Activated CD8-positive, alpha-beta memory T cell treated with anti-CD3 and anti-CD28 coated beads for 36 hours (primary cell): ENCODE measurements around the gene CDC42BPA. TPM values are rescaled to one million over a fixed set of nuclear protein-coding genes. Genes with fewer than 3 reads are reported as not detected.
"Not testable (repeated sequence)": the region's sequence is repeated elsewhere in the genome, so short reads cannot be mapped to it uniquely, and the experiment has no call there.

Source experiments
- CTCF ChIA-PET: fragments of 350-600 bp; sonication (Branson Sonifier 250); formaldehyde crosslinking; loops from one replicate; lab custom pipeline; 2021; ENCODE audit warnings: antibody characterized with exemption; lab: Charles Lee
- POLR2A ChIA-PET: fragments of 350-600 bp; sonication (Branson Sonifier 250); formaldehyde crosslinking; loops from one replicate; lab custom pipeline; 2021; ENCODE audit warnings: antibody characterized with exemption; lab: Charles Lee
- total RNA-seq, 2 experiments: library from RNA; stranded (reverse); gene quantifications; one replicate each; pipeline ENCODE4 v1.2.3, GENCODE V29; 2021

CDC42BPA gene, protein sequence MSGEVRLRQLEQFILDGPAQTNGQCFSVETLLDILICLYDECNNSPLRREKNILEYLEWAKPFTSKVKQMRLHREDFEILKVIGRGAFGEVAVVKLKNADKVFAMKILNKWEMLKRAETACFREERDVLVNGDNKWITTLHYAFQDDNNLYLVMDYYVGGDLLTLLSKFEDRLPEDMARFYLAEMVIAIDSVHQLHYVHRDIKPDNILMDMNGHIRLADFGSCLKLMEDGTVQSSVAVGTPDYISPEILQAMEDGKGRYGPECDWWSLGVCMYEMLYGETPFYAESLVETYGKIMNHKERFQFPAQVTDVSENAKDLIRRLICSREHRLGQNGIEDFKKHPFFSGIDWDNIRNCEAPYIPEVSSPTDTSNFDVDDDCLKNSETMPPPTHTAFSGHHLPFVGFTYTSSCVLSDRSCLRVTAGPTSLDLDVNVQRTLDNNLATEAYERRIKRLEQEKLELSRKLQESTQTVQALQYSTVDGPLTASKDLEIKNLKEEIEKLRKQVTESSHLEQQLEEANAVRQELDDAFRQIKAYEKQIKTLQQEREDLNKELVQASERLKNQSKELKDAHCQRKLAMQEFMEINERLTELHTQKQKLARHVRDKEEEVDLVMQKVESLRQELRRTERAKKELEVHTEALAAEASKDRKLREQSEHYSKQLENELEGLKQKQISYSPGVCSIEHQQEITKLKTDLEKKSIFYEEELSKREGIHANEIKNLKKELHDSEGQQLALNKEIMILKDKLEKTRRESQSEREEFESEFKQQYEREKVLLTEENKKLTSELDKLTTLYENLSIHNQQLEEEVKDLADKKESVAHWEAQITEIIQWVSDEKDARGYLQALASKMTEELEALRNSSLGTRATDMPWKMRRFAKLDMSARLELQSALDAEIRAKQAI (N-terminal part only)
- total RNA-seq, result 1 to 10 TPM in 1 of 2 experiments, under 1 TPM in 1; 0.84 to 1.3 TPM

DNA sequence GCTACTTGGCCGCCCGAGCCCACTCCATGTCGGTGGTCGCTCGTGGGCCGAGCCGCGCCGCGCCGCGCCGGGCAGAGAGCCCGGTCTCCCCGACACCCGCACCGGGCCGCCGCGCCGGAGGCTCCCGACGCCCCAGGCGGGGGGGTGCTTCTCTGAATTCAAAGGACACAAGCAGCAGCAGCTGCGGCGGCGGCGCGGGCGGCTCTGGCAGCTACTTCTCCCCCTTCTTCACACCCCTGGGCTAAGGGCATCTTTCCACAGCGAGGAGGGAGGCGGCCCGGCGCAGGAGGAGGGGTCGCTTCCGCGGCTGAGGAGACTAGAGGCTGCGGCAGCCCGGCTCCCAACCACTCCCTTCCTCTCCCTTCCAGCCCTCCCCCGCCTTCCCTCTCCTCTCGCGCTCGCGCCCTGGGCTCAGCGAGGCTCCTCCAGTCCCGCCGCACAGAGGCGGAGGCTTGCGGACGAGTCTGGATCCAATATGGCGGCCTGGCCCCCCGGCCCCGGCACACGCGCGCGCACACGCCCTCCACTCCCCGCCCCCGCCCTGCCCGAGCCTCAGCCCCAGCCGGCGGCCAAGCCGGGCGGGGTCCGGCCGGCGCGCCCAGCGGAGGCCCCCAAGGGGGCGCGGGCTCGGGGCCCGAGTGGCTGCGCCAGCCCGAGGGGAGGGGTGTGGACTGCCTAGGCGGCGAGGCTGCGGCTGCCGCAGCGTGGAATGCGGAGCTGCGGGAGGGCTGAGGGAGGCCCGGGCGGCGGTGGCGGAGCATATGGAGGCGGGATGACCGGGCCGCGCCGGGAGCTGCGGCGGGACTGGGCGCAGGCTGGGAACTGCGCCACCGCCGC is at the start of gene CDC42BPA:
TSS of gene CDC42BPA (minus strand) at position 477 of the 837 bp plus-strand sequence. CDS start 1,310 bp downstream, outside the sequence.
- ChIA-PET POLR2A (no interaction called here), CTCF (no interaction called here)

DNA sequence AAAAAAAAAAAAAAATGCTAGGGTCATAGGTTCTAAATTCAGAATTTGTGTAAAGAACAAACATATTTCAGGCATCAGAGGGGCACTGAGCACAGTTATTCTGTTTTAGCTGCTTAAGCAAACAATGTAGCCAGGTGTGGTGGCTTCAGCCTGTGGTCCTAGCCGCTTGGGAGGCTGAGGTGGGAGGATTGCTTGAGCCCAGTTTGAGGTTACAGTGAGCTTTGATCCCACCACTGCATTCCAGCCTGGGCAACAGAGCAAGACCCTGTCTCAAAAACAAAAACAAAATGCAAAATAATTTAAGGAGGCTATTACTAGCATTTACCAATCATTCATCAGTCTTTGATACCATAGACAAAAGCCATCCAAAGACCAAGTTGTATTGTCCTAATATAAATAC is 49.7 kb upstream of the CDC42BPA start:
- ChIA-PET CTCF (no interaction called here), POLR2A (no interaction called here)

DNA sequence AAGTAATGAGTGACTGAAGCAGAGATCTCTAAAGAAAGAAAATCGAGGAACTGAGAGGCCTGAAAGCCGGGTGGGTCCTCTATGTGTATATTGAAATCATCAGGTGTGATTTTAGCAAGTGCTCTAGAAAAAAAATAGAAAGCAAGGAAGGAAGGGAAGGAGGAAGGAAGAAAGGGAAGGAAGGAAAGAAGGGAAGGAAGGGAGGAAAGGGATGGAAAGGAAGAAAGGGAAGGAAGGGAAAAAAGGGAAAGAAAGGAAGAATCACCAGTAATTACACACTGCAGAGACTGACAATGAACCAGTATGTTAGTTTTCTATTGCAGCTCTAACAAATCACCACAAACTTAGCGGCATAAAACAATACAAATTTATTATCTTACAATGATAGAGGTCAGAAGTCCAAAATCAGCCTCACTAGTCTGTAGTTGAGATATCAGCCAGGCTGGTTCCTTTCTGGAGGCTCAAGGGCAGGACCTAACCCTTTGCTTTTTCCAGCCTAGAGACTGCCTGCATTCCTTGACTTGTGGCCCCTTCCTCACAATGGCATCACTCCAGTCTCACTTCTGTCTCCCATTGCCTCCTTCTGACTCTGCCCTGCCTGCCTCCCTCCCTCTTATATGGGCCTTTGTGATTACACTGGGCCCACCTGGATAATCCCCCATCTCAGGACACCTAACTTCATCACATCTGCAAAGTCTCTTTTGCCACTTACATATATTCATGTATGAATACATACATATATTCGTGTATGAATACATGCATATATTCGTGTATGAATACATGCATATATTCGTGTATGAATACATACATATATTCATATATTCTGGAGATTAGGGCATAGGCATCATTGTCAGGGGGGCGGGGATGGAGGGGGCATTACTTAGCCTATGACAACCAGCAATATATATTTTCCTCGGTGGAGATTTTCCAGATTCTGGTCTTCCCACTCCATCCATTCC is 47.5 kb upstream of the CDC42BPA start:
- POLR2A ChIA-PET, result no interaction called here
- CTCF ChIA-PET, result no interaction called here

DNA sequence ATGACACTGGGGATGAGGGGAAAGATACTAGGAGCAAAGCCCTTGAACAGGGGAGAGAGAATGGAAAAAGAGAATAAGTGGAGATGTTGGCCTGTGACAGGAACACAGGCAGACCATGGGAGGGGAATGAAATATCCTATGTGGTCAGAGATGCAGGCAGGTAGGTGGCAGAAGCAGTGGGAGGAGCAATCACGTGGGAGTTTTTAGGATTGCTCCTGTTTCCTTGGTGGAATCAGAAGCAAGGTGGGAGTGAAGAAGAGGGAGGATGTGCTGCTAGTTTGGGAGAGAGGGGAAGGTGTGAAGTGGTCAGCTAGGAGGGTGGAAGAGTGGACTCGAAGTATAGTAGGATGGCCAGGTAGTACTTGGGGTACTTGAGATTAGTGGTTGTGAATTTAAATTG is 46.4 kb upstream of the CDC42BPA start:
- ChIA-PET CTCF (no interaction called here), POLR2A (no interaction called here)

DNA sequence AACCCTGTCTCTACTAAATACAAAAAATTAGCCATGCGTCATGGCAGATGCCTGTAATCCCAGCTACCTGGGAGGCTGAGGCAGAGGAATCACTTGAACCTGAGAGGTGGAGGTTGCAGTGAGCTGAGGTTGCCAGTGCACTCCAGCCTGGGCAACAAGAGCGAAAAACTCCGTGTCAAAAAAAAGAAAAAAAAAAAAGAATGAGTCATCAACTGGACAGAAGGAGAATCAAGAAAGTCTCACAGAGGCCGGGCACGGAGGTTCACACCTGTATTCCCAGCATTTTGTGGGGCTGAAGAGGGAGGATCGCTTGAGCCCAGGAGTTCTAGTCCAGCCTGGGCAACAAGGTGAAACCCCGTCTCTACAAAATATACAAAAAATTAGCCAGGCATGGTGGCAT is 45.5 kb upstream of the CDC42BPA start:
- CTCF ChIA-PET, result no interaction called here
- POLR2A ChIA-PET, result no interaction called here

DNA sequence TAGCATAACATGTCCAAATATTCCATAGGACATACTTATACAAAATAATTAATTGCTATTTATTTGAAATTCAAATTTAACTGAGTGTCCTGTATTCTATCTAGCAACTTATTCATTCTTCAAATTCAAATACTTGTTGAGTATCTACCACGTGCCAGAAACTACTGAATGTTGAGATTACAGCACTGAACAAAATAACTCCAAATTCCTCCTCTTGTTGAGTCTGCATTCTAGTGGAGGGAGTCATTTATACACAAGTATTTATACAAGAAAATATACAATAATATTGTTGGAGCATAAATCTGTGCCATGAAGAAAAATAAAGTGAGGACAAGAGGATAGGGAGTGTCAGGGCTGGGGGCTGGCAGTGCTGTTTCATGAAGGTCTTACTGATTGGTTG is 43.7 kb upstream of the CDC42BPA start:
- ChIA-PET CTCF (no interaction called here), POLR2A (no interaction called here)

DNA sequence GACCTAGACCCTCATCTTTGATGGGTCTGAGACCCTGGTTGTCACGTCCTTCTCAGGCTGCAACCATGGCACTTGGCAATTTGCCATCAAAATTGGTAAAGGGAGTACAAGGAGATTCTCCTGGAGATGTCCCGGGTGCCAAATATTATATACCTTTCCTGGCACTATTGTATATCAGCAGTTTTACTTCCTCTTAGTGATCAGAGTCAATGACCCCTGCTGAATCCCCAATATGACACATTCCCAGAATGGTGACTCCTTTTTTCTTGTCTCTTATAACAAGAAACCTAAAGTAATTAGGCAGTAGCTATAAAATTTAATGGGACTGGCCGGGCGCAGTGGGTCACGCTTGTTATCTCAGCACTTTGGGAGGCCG is 39.6 kb upstream of the CDC42BPA start:
- CTCF ChIA-PET, result no interaction called here
- POLR2A ChIA-PET, result no interaction called here

DNA sequence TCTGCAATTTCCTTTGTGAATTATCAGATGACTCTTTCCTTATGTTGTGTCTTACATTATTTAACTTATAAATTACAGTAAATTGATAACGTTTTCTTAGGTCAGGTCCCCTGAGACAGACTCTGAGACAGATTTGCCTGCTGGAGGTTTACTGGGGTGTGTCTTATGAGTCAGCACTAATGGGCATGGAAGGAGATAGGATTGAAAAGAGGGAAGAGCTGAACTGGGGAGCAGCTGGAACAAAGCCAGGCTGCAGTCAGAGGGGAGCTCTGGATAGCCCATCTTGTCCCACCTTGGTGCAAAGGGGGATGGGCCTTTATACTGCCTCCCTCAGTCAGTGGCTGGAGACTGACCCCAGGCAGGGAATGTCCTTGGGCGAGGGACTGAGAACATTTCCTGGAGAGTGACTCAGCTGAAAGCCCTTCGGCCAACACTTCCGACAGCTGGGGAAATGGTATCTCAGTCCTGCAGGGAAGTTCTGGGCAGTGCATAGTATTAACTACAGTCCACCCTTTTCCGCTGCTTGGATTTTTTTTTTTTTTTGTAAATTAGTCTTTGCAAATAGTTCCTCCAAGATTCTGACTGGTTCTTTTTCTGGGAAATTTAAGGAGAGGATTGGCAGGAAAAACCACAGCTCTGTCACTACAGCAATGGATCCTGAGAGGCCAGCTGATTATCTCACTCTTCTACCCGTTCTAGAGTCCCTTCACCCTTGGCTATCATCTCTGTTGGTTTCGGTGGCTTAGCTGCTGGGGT is 39.1 kb upstream of the CDC42BPA start:
- ChIA-PET POLR2A (no interaction called here), CTCF (no interaction called here)

DNA sequence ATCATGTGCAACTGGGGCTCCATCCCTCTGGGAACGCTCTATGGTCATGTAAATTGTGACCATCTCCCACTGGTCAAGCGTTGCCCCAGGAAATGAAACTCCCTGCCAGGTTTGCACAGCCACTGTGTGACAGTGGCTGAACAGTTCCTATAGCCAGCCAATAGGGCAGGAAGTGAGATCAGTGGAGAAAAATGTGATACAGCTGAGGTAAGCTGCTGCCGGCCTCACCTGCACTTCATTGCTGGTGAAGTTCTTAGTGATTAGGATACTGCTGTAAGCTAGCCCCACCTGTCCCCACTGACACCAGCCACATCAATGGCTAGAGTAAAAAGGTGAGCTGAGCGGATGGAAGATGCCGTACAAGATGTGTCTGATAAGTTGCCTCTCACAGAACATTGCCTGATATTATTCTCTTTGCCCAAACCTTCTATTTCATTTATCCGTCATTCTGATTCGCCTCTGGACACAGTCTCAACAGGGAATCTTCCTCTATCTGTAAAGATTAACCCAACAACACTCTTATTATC is 38.4 kb upstream of the CDC42BPA start:
- POLR2A ChIA-PET, result no interaction called here

DNA sequence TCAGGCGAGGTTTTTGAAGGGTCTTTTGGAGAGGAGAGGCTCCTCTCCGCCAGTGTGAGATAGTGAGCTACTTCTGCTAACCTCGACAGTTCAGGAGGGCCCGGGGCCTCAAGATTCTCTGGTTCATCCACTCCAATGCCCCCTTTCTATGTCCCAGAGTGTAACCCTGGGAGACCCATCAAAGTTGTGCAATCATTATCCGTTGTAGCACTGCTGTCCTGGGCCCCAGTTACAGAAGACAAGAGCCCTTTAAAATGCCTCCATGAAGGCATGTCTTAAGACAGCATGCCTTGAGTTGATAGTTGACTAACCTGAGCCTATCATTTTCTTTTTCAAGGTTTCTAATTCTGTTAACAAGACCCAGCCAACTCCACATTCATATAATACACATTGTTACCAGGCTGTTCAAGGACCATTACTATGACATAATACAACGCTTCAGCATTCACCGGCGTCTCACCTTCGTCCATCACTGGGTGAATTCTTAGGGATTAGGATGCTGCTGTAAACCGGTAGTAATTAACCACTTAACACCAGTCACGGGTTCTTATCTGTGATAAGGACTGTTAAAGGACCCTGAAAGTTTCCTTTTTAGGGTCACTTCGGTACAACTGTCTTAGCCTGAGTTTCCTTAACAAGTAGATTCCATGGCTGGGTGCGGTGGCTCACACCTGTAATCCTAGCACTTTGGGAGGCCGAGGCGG is 37.4 kb upstream of the CDC42BPA start:
- CTCF ChIA-PET, result no interaction called here

More for the DNA sequence above, 38.4 kb upstream of the CDC42BPA start:
- CTCF ChIA-PET, result no interaction called here

DNA sequence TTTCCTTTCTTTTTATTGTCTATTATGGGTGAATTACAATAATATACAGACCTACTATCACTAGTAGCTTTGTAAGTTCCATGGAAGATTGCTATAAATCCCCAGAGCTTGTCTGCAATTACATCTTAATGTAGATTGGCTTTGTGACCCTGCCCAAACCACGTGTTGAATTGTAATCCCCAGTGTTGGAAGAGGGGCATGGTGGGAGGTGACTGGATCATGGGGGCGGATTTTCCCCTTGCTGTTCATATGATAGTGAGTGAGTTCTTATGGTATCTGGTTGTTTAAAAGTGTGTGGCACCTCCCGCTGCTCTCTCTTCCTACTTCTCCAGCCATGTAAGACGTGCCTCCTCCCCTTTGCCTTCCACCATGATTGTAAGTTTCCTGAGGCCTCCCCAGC is 34.9 kb upstream of the CDC42BPA start:
- CTCF ChIA-PET, result no interaction called here

More for the DNA sequence above, 37.4 kb upstream of the CDC42BPA start:
- POLR2A ChIA-PET, result no interaction called here

DNA sequence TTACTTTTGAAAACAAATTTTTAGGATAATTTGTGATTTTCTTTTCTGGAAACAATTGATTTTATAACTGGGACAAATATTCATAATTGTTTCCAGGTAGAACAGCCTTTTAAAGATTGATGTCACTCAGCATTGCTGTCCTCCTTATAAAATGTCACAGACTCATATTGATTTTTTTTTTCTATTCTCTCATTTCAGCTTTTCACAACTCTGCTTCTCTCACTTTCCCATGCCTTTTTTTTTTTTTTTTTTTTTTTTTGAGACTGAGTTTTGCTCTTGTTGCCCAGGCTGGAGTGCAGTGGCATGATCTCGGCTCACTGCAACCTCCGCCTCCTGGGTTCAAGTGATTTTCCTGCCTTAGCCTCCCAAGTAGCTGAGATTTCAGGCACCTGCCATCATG is 33.9 kb upstream of the CDC42BPA start:
- CTCF ChIA-PET, POLR2A ChIA-PET: not testable (repeated sequence)

More for the DNA sequence above, 34.9 kb upstream of the CDC42BPA start:
- POLR2A ChIA-PET, result no interaction called here

DNA sequence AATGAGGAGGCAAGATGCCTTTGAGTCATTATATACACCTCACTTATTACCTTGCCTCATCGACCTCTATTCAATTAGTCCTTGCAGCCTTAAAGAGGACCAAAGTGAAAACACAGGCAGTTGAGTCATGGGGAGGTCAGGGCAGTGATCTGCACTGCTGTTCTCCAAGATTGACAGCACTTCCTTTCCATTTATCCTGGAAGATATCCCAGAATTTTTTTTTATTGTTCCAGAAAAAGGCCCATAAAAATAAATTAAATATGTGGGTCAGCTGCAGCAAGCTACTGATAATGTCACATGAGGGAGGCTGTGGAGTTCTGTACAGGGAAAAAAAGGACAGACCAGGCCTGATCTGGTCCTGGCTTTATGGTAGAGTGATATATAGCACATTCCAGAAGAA is 33.2 kb upstream of the CDC42BPA start:
- ChIA-PET CTCF (no interaction called here), POLR2A (no interaction called here)

DNA sequence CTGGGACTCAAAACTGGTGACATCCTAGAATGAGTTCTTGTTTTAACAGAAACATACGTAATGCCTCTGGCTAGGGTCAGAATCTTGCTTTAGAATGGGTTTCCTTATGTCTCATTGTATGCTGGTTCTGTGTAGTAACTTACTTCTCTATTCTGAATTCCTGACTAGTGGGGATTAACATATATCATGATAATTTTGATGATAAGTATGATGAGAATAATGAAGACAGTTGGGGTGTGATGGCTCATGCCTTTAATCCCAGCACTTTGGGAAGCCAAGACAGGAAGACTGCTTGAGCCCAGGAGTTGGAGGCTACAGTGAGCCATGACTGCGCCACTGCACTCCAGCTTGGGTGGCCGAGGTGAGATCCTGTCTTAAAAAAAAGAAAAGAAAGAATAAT is 31.7 kb upstream of the CDC42BPA start:
- POLR2A ChIA-PET, result no interaction called here
- CTCF ChIA-PET, result no interaction called here

DNA sequence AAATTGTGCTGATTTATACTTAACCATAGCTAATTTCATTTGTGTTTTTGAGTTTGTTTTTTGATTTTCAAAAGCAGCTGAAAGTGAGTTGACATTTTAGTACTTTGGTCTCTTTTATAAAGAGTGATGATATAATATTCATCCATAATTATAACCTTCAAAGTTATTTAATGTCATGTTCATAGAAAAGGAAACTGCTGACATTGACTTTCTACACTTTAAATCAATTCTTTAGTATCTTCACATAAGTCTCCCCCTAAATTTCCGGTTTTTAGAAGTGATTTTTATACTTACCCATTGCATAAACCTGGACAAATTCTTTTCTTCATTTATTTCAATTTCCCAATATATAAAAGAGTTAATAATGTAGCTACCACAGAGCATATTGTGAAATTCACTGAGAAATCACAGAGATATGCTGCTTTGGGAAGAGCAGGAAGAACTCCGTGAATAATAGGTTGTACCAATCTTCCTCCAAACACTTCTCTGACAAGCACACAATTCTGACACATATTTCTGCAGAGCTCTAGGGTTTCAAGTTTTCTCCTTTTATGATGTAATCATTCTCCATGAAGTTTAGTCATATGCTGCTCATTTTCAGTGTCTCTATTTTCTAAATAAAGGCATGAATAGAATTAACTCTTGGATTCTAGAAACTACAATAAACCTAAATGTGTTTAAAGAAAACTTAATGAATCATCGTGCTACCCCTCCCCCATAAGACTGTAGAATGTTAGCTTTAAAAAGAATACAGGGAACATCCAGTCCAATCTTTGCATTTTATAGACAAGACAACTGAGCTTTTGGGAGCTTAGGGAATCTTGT is 25.6 kb upstream of the CDC42BPA start:
- ChIA-PET POLR2A (no interaction called here), CTCF (no interaction called here)

DNA sequence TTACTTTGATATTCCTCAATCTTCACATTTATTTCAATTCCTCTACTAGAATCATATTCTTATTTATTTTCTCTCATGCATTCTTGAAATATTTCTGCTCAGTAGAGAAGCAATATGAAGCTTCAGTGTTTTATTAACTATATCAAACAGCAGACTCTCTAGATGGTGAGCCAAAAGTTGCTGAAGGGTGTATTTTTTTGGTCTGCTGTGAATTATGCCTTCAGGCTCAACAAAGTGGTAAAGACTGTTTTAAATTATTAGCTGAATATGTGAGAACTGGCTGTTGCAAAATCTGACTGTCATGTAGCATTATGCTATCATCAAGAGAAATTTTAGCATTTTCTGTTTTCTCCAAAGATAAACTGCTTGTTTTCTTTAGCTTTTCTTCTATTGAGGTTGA is 24.9 kb upstream of the CDC42BPA start:
- POLR2A ChIA-PET, result interaction anchor here (0.5 kb wide), 1 partner anchor 61 kb away, joined by 5 read pairs; no protein-coding TSS in a partner anchor
- CTCF ChIA-PET, result no interaction called here
